ENCODE results near the gene CA10.
A peak's percentile ranks its signal among the peaks of the same experiment; 100 is the strongest.

CA10 gene

DNA sequence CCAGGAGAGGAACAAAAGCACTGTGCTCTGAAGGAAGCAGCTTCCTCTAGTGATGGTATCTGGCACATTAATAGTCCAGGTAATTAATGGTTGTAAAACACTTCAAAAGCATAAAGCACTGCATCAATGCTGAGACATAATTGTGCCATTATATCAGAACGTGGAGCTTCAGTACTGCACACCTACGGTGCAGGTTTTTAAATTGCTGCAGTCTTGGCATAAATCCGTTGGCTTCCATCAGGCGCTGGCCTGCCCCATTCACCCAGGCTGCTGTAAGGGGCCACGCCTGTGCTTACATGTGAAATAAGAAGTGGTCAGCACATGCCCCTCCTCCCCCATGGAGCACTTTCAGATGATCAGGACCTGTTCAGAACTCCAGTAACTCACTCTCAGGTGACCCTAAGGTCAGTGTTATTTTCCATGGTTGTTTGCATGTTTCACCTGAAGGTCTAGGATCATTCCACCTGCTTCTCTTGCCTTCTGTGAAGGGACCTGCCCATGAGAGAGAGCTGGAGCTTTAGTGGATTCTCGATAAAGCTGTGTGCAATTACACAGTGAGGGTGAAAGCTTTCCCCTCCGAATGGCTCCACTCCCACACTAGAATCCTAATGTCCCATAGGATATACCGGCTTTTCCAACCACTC, 345.3 kb downstream of the CA10 start:
- ATAC-seq: no peak

DNA sequence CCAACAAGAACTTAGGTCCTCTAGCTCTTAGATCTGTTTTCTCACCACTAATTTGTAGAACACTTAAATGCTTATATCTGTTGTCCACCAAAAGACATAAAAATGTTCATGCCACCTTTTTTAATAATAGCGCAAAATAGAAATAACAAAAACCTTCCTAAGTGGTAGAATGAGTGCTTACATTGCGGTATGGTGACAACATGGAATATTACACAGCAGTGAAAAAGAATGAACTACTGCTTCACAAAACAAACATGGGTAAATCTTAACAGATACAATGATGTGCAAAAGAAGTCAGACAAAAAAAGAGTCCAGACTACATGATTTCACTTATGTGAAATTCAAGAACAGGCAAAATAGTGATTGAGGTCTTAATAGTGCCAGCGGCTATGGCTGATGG, 351.1 kb downstream of the CA10 start:
- no peak for ATAC-seq

DNA sequence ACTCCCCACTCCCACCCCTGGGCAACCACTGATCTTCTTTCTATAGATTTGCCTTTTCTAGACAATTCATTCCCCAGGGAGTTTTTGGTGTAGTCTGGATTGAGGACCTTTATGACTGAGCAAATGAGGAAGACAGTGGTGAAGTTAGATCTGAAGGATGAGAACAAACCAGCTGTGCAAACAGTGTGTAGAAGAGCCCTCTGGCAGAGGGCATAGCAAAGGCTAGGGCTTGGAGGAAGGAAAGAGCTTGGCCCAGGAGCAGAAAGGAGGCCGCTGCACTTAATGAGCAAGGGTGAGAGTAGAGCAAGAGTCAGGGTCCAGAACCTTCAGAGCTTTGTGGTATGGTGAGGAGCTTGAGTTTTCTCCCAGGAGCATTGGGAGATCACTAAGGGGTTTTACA, 352.7 kb downstream of the CA10 start:
- ATAC-seq: no peak

DNA sequence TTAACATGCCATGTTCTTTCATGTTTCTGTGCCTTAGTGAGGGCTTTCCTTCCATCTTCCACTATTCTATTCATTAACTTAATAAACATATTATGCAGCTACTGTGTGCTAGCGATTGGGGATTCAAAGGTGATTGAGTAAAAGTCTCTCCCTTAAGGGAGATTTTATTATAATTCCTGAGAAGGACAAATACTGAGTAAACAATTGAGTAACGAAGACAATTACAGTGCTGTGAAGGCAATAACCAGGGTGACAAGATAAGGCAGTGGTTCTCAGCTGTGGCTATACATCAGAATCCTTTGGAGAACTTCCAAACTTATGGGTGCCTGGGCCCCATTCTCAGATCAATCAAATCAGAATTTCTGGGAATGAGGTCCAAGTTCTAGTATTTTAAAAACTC, 353.3 kb downstream of the CA10 start:
- no peak for ATAC-seq

DNA sequence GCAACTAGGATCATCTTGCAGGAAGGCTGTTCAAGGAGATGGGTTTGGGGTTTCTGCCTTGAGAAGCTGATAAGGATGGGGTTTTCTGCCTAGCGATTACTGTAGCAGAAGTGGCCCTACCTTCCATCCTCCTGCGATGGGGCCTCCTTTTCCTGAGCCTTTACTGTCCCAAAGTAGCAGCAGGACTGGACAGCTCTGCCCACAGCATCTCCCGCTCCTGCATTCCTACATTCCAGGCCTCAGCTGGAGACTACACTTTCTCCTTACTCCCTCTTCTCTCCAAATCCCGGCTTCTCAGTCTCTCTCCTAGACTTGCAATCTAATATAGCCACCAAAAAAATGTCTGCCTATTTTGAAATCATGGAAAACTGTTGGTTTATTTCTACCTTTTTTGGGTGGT, 355.4 kb downstream of the CA10 start:
- ATAC-seq: no peak

DNA sequence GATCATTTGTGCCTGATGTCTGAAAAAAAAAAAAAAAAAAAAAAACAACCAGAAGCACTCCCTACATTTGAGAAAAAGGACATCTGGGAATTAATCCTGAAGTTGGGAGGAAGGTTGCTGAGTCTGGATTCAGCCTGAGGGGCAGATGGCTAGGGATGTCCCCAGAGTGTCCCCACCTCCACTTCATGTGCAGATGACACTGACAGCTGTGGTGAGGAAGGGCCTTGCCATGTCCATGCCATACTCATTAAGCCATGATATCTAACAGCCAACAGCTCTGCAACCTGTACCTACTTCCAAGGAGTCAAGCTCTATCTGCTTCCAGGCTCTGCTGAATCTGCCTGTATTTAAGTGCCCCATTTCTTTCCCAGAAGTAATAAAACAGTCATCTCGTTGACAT, 356.0 kb downstream of the CA10 start:
- ATAC-seq: no peak

DNA sequence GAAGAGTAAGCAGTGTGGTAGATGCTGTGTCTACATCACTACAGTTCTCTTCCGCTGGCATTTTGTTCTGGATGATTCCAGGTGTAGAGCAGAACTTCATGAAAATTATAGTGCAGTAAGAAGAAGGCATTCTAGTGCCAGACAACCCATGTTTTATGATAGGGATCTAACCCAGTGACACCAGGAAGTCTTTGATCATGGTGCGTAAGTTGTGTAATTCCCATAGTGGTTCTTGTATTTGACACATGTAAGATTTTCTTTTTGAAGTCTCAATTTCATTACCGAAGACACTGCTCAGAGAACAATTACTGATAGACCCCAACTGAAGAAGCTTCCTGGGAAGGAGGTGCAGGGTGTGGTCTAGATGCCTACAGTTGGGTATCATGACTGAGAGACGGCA, 356.9 kb downstream of the CA10 start:
- ATAC-seq: no peak

DNA sequence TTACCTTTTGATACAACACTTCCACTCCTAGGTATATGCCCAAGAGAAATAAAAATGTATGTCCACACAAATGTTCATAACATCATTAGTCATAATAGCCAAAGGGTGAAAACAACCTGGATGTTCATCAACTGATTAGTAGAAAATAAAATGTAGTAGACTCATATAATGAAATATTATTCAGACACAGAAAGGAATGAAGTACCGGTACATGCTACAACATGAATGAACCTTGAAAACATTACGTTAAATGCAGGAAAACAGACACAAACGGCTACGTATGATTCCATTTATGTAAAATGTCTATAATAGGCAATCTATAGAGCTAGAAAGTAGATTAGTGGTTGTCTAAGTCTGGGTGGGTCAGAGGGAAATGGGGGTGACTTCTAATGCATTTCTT, 358.5 kb downstream of the CA10 start:
- no peak for ATAC-seq

DNA sequence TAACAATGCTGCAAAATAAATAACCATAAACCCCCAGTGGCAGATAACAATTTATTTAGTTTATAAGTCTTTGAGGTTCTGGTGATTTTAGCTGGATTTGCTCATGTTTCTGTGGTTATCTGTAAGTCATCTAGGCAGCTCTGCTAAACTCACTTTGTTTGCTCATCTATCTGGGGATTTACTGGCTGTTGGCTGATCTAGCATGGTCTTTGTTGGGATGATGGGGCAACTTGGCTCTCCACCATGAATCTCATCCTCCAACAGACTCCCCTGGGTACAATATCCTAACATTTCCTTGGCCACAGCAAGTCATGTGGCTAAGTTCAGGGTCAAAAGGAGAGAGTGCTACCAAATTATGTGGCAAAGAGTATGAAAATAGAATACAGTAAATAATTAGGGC, 359.3 kb downstream of the CA10 start:
- ATAC-seq: no peak

DNA sequence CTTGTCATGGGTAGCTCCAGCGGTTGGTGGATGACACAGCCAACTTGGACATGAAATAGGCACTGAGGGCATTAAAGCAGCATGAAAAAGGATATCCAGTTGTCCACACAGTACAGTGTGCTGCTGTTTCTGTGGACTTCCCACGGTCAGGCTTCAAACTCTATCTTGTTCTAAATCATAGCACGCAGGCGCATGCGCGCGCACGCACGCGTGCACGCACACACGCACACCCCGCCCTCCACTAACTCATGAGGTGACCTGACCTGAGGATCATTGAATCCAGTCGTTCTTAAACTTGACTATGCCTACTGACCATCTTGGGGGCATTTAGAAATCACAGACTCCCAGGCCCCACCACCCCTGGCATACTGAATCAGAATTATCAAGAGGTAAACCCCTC, 361.4 kb downstream of the CA10 start:
- no peak for ATAC-seq

DNA sequence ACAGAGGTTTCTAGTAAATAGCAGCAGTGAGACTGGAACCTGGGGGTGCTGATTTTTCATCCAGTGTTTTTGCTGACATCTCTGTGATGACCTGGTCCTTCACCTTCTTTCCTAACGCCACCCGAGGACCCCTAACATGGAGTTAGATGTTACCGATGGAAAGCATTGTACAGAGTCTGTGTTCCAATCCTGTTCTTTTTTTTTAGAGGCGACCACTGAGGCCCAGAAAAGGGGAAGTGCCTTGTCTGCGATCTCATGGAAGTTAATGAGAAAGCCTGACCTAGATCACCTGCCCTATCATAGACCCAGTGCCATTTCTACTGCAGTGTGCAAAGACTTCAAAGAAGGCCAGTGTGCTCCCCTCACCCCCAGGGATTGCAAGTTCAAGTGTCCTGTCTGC, 362.5 kb downstream of the CA10 start:
- no peak for ATAC-seq

DNA sequence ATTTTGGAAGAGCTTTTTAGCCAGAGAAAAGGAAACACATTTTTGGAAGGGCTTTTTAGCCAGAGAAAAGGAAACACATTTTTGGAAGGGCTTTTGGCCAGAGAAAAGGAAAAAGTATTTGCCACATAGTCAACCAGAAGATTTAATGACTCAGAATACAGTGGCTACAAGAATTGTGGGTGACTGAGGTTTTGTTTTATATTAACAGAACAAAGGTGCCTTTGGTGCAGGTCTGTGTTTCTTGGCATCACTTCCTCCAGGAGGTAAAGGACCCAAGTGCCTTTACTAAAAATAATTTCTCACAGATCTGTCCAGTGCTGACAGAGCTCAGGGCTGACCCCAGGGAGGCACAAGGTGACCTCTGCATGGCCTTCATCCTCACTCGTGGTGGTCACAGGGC, 363.1 kb downstream of the CA10 start:
- ATAC-seq: no peak

DNA sequence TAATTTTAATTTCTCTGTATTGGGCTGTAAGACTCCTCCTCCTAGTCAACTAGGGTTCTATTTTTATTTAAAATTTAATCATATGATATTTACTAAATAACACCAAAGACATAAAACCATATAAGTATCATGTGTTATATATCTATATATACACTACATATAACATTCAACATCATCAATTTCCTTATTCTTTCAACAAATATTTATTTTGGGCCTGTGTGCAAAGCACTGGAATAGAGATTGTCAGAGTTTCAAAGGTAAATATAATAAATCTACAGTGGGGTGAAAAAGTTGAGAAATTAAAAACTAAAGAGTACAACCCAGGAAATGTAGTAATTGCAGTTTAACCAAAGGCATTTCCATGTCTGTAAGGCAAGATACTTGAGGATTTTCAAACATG, 364.0 kb downstream of the CA10 start:
- ATAC-seq: no peak

DNA sequence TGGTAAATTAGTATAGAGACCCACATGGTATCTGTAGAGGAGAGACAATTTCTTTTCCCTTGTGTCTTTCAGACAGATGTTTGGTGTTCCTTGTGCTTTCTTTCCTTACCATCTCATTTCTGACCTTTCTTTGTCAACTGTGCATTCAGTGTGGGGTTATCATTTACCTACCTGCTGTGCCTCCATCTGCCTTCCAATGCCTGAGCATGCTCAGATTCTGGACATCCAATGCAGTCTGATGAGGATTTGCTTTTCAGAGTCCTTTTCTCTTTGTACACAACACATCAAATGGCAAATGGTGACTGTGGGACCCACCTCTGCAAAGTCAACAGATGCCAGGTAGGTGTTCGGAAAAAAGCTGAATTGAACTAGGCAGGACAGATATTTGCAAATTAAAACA, 364.8 kb downstream of the CA10 start:
- no peak for ATAC-seq

DNA sequence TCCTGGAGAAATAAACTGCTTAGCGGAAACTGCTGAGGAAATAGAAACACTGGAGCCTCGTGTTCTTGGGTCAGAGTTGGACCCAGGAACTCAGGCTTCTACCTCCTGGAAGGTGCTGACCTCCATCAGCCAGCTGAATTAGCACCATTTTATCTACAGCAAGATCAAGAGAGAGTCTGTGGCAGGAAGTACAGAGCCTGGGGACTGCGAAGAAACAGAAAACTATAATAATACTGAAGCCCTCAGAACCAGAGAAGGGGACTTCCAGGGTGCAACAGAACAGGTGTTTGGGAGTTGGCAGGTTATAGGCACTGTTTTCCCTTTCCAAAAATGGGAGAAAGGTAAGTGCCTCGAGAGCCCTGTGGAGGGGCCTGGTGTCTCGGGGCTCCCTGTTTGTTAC, 379.7 kb downstream of the CA10 start:
- ATAC-seq: no peak

DNA sequence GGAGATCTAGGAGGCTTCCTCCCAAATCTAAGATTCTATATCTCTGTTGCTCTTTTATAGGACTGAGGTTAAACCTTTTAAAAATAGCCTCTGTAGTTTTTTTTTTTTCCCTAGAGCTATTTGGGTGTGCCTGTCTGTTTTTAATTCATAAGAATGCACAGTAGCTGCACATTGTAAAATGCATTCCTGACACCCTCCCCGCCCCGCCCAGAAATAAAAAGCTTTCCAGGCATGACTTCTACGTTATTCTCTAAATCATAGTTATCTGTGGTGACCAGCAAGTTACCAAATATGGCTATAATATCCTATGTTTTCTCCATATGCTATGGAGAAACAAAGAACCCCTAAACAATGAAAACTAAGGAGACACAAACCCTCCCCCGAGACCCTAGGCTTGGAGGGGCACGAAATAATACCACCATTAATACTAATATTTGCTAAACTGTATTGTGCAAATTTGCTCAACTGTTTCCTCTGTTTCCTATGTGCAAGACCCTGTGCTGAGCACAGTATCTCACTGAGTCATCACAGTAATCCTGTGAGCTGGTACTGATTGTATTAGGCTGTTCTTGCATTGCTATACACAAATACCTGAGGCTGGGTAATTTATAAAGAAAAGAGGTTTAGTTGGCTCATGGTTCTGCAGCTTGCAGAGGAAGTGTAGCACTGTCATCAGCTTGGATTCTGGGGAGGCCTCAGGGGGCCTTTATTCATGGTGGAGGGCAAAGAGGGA, 388.3 kb downstream of the CA10 start:
- ATAC-seq: no peak

DNA sequence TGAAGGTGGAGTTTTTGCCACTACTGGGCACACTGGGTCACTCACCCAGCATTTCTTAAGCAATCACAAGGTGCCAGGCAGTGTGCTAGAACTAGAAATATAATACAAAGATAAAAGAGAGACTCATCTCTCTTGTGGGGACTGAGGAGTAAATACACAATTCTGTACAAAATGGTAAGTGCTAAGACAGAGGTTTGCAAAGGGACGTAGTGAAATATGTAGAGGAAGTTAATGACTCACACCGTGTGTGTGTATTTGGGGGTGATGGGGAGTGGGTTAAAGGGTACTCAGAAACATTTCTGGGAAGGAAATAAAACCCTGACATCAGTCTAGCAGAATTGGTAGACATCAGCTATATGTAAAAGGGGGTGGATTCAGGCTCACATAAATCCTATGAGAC, 389.3 kb downstream of the CA10 start:
- ATAC-seq: peak in 1 of 2 donors; percentile 32

DNA sequence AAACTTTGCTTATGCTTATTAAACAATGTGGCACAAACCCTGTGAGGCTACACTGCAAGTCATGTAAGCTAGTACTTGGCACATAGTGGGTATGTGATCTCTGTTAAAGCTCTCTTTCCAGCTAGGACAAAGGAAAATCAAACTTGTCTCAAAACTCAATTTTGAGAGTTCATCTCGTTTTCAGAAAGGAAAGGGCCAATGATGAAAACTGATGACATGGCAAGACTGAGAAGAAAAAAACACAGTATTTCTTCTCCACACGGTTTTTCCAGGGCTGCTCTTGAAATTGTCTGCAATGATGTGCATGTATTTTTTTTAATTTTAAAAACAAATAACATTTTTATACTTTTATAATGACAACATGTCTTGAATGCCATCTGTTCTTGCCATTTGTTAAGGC, 389.8 kb downstream of the CA10 start:
- no peak for ATAC-seq

DNA sequence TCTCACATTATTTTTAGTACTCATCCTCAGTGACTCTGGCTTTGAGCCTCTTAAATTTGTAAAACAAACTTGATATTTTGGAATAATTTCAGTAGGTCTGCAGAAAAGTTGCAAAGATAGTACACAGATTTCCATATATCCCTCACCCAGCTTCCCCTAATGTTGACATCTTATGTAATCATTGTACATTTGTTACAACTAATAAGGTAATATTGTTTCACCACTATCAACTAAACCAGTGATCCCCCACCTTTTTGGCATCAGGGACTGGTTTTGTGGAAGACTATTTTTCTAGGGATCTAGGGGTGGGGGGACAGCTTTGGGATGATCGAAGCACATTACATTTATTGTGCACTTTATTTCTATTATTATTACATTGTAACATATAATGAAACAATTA, 391.2 kb downstream of the CA10 start:
- no peak for ATAC-seq

DNA sequence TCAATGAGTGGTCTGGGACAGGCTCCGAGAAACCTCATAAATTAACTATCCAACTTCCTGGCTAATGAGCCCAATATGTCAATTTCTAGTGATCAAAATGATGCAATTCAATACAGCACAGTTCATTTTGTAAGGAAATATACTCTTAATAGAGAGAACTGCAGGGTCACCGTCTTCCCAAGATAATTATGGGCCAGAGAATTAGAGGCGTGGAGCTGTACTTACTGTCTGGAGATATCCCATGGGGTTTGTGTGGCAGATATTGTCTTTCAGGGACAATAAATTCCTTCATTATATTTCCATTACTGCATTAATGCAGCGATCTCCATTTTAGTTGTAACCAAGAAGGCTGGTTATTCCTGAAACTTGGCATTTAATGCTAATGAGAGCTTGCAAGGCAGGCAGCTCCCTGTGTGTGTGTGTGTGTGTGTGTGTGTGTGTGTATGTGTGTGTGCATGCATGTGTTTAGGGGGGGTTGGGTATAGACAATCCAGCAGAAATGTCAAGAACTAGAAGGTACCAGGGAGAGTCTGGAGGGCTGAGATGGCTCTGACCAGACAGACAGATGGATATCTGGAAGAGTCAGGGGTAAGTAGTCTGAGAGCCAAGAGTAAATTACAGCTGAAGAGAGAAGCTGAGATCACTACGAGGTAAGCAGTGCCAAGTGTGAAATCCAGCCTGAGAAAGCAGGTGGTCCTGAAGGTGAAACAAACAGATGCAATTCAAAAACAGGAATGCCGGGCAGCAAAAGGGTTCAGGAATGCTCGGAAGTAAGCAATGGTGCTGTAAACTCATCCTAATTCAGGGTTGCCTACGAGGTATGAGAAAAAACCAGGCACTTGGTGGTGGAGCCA, 393.0 kb downstream of the CA10 start:
- no peak for ATAC-seq

DNA sequence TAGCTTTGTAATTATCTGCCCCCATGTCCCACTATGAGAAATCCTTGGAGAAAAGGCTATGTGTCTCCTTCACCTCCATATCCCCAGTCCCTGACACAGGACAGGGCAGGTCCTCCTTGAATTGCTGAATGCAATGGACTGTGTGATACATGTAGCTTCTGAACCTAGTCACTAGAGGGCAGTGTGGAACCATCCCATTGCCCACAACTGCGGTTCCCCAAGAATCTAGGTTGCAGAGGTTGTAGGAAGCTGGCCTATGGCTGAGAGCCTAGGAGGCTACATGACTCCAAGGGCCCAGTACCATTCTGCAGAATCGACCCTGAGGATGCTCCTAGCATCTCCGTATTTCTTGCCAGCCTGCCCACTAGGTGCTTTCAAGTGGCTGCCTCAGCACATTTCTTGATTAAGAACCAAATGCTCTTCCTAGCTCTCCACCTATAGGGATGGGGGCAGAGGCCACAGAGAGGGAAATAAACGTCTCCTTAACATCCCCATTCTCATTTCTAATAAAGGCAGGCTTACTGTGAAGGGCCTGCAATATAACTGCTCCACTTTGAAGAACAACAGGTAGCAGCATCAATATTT, 394.0 kb downstream of the CA10 start:
- peak; percentile 58 to 71 for ATAC-seq

DNA sequence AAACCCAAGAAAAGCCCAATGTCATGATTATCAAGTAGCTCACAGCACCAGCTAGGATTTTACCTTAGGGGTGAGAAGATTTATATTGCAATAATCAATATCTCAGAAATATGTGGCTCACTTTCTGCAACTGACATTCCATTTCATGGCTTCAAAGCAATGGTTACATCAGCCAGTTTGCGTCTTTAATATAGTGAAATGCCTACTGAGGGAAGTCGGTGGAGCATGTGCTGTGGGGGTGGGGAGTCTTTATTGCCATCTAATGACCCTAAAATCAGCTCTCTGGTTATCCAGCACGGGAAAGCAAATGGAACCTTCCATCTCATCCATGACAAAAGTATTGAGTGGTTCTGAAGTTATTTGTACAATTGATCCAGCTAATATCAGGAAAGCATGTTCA, 395.5 kb downstream of the CA10 start:
- no peak for ATAC-seq

DNA sequence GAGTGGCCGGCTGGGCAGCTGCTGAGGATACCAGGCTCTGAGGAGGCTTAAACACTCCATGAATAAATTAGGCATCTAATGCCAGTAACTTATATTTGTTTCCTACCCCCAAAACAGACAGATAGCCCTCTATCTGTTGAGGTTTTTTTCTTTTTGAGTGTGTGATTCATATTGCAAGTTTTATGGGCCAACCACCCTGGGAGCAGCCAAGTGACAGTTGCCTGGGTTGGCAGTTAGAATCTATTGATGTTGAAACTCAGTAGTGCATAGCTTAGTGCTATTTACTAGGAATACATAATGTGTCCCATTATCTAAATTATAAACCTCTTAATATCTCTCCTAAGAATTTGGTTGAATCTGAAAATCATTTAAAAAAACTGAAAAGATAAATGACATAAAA, 397.4 kb downstream of the CA10 start:
- ATAC-seq: no peak

DNA sequence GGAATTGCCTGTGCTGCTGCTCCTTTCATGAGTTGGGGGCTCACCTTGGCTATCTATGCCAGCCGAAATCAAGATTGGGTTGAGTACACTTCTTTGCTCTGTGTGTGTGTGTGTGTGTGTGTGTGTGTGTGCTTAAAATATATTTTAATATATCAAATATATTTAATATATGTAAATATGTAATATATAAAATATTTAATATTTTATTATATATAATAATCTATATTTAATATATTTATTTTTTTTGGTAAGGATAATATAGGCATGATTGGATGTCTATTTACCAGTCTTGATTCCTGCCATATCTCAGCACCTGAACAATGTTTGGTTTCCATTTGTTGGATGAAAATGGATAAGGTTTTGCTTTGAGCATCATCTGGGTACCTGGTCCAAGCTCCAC, 399.3 kb downstream of the CA10 start:
- no peak for ATAC-seq
